ENCODE measurements around the gene SF3B6. TPM values are rescaled to one million over a fixed set of nuclear protein-coding genes. Genes with fewer than 3 reads are reported as not detected.
A peak's percentile ranks its signal among the peaks of the same experiment; 100 is the strongest.

SF3B6 gene
- total and polyA plus RNA-seq, 9 donors = 80.5 to 131 (median 90.6) TPM

GRCh38 chr2:24055750-24056149, 20.4 kb downstream of the SF3B6 start:
- no peak overlapping the region for H3K27ac ChIP-seq (ENCODE audit: low read length)
- no peaks in the 10 kb centered on the region for H3K36me3 ChIP-seq (ENCODE audit: control insufficient read depth, insufficient read depth, low read length)
- no peaks in the 10 kb centered on the region for H3K9me3 ChIP-seq (replicated peaks; ENCODE audit: control insufficient read depth, low read depth, low read length)
- no peaks in the 10 kb centered on the region for H3K4me1 ChIP-seq (ENCODE audit: control insufficient read depth, insufficient read depth, low read length)
- no peak overlapping the region for H3K4me3 ChIP-seq (ENCODE audit: low read length)
- no peaks in the 10 kb centered on the region for H3K27me3 ChIP-seq (ENCODE audit: control insufficient read depth, insufficient read depth, low read length)
- WGBS (ENCODE audit: insufficient coverage) = 97% methylated on average over 4 of the region's 6 CpGs
- DNase-seq = no peak

- no peak for DNase-seq
- Histone ChIP-seq H3K36me3 (ENCODE audit: control insufficient read depth, insufficient read depth, low read length) (no peaks in the 10 kb centered on the region), H3K4me1 (ENCODE audit: control insufficient read depth, insufficient read depth, low read length) (no peaks in the 10 kb centered on the region), H3K9me3 (replicated peaks; ENCODE audit: control insufficient read depth, low read depth, low read length) (no peaks in the 10 kb centered on the region), H3K27me3 (ENCODE audit: control insufficient read depth, insufficient read depth, low read length) (no peaks in the 10 kb centered on the region), H3K4me3 (ENCODE audit: low read length) (no peak overlapping the region), H3K27ac (ENCODE audit: low read length) (no peak overlapping the region)
- 77% methylated on average over 6 of the region's 8 CpGs for WGBS (ENCODE audit: insufficient coverage)
These were observed 21.6 kb downstream of the SF3B6 start for GRCh38 chr2:24054366-24055010.

DNA sequence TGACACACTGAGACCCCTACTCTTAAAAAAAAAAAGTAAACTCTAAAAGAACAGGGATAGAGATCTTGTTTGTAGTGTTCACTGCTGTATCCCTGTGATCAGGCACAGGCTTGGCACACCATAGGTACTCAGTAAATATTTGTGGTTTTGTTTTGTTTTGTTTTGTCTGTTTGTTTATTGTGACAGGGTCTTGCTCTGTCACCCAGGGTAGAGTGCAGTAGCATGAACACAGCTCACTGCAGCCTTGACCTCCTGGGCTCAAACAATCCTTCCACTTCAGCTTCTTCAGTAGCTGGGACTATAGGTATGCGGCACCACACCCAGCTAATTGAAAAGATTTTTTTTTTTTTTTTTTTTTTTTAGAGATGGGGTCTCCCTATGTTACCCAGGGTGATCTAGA, 23.2 kb downstream of the SF3B6 start:
- H3K36me3 ChIP-seq (ENCODE audit: control insufficient read depth, insufficient read depth, low read length) = no peaks in the 10 kb centered on the region
- peaks cover 9% of the 10 kb centered on the region for H3K27me3 ChIP-seq (ENCODE audit: control insufficient read depth, insufficient read depth, low read length)
- H3K27ac ChIP-seq (ENCODE audit: low read length) = no peak overlapping the region
- H3K9me3 ChIP-seq (replicated peaks; ENCODE audit: control insufficient read depth, low read depth, low read length) = no peaks in the 10 kb centered on the region
- H3K4me1 ChIP-seq (ENCODE audit: control insufficient read depth, insufficient read depth, low read length) = peaks cover 8% of the 10 kb centered on the region
- no peak overlapping the region for H3K4me3 ChIP-seq (ENCODE audit: low read length)
- no peak for DNase-seq
- WGBS (ENCODE audit: insufficient coverage) = no CpG with 5 or more reads among the region's 1 CpG

DNA sequence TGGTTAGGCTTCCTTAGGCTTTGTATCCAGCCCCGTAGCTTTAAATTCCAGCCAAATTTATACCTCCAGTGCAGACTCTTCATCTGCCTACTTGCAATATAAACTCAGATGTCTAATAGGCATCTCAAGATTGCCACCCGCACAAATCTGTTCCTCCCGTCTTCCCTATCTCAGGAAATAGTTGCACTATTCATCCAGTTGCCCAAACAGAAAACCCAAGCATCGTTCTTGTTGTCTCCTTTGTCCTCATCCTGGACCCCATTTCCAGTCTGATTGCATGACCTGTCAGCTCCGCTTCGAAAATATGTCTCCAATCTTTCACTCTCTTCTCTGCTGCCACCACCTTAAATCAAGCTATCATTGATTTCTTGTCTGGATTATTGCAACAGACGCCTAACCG, 24.3 kb downstream of the SF3B6 start:
- Histone ChIP-seq H3K27ac (ENCODE audit: low read length) (no peak overlapping the region), H3K4me1 (ENCODE audit: control insufficient read depth, insufficient read depth, low read length) (peaks cover 13% of the 10 kb centered on the region)

DNA sequence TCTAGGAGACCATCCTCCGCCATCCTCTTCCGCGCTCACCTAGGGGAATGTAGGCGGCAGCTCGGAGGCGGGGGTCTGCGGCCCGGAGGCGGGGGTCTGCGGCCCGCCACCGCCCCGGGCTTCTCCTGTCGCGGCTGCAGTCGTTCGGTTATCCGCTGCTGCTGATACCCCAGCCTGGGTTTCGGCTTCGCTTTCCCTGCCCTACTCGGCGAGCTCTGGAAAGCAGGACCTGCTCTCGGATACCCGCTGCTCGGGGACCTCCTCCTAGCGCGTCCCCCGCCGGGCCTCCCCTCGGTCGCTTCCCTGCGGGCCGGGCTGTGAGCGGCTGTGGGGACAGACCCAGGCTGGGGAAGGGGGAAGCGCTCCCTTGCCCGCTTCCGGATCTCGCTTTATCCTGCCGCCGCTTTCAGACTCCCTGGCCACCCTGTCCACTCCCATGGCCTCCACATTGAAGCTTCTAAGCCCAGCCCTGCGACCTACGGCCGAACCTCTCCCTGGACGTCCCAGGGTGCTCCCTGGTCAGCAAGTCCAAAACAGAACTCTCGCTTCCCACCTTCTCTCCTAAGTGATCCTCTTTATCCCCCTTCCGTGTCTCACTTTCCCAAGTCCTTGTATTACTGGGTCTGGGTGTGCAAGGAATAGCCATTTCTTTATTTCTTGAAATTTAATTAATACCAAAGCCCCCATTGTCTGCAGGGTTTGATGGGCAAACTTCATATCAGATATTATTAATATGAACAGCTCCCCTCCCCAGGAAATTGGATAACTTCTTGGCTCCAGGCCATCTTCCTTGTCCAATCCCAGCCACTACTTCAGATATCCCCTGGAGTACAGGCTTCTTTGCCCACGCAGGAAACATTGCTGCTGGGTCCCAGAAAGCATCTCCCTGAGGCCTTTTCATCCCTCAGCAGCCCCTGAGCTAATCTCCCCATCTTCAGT, 25.8 kb downstream of the SF3B6 start:
- Histone ChIP-seq H3K4me3 (ENCODE audit: low read length) (peak overlapping the region; percentile 59), H3K9me3 (replicated peaks; ENCODE audit: control insufficient read depth, low read depth, low read length) (no peaks in the 10 kb centered on the region), H3K4me1 (ENCODE audit: control insufficient read depth, insufficient read depth, low read length) (peaks cover 16% of the 10 kb centered on the region), H3K27ac (ENCODE audit: low read length) (no peak overlapping the region), H3K27me3 (ENCODE audit: control insufficient read depth, insufficient read depth, low read length) (peaks cover 9% of the 10 kb centered on the region), H3K36me3 (ENCODE audit: control insufficient read depth, insufficient read depth, low read length) (no peaks in the 10 kb centered on the region)
- WGBS (ENCODE audit: insufficient coverage) = under 1% methylated on average over 42 of the region's 47 CpGs
- DNase-seq = peak; percentile 31

More for the DNA sequence above, 24.3 kb downstream of the SF3B6 start:
- no peak for DNase-seq
- WGBS (ENCODE audit: insufficient coverage) = 85% methylated on average over 6 of the region's 8 CpGs
- Histone ChIP-seq H3K36me3 (ENCODE audit: control insufficient read depth, insufficient read depth, low read length) (no peaks in the 10 kb centered on the region), H3K27me3 (ENCODE audit: control insufficient read depth, insufficient read depth, low read length) (peaks cover 9% of the 10 kb centered on the region), H3K9me3 (replicated peaks; ENCODE audit: control insufficient read depth, low read depth, low read length) (no peaks in the 10 kb centered on the region), H3K4me3 (ENCODE audit: low read length) (no peak overlapping the region)

- H3K9me3 ChIP-seq (replicated peaks; ENCODE audit: control insufficient read depth, low read depth, low read length) = no peaks in the 10 kb centered on the region
- H3K27ac ChIP-seq (ENCODE audit: low read length) = no peak within 1 kb of the TSS
- H3K27me3 ChIP-seq (ENCODE audit: control insufficient read depth, insufficient read depth, low read length) = peaks cover 9% of the 10 kb centered on the region
- no peaks in the 10 kb centered on the region for H3K36me3 ChIP-seq (ENCODE audit: control insufficient read depth, insufficient read depth, low read length)
- peak; percentile 52 for DNase-seq
- peaks cover 16% of the 10 kb centered on the region for H3K4me1 ChIP-seq (ENCODE audit: control insufficient read depth, insufficient read depth, low read length)
- H3K4me3 ChIP-seq (ENCODE audit: low read length) = peak within 1 kb of the TSS; percentile 59
- WGBS (ENCODE audit: insufficient coverage) = 0% methylated on average over 44 of the region's 52 CpGs
These were observed 26.6 kb downstream of the SF3B6 start, which contains the start of gene FKBP1B for GRCh38 chr2:24049485-24050021. FKBP1B (plus strand) TSS chr2:24049741; CDS start chr2:24049850, 109 bp downstream.

- Histone ChIP-seq H3K4me1 (ENCODE audit: control insufficient read depth, insufficient read depth, low read length) (peaks cover 16% of the 10 kb centered on the region), H3K9me3 (replicated peaks; ENCODE audit: control insufficient read depth, low read depth, low read length) (no peaks in the 10 kb centered on the region), H3K27ac (ENCODE audit: low read length) (no peak overlapping the region), H3K4me3 (ENCODE audit: low read length) (peak overlapping the region; percentile 59), H3K27me3 (ENCODE audit: control insufficient read depth, insufficient read depth, low read length) (peaks cover 9% of the 10 kb centered on the region), H3K36me3 (ENCODE audit: control insufficient read depth, insufficient read depth, low read length) (no peaks in the 10 kb centered on the region)
- WGBS (ENCODE audit: insufficient coverage) = no CpG with 5 or more reads among the region's 23 CpGs
- no peak for DNase-seq
These were observed 27.2 kb downstream of the SF3B6 start for GRCh38 chr2:24048769-24049484.

DNA sequence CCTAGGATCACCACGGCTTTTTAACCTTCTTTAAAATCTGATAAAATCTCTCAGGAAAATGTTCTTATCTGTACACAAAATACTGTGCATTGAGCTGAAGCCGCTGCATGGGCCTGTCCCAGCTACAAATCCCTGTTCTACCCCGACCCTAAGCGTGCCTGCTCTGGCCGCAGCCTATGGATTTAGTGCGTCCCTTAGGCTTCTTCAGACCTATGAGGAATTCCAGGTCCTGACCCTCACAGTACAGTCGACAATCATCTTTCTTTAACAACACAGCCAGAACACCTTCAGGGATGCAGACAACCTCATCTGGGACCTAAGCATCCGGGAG, 28.5 kb downstream of the SF3B6 start:
- WGBS (ENCODE audit: insufficient coverage) = 24% methylated on average over 6 of the region's 8 CpGs
- H3K9me3 ChIP-seq (replicated peaks; ENCODE audit: control insufficient read depth, low read depth, low read length) = no peaks in the 10 kb centered on the region
- H3K4me3 ChIP-seq (ENCODE audit: low read length) = no peak overlapping the region
- H3K36me3 ChIP-seq (ENCODE audit: control insufficient read depth, insufficient read depth, low read length) = no peaks in the 10 kb centered on the region
- H3K27ac ChIP-seq (ENCODE audit: low read length) = no peak overlapping the region
- H3K4me1 ChIP-seq (ENCODE audit: control insufficient read depth, insufficient read depth, low read length) = peaks cover 16% of the 10 kb centered on the region
- DNase-seq = peak; percentile 11
- H3K27me3 ChIP-seq (ENCODE audit: control insufficient read depth, insufficient read depth, low read length) = peaks cover 9% of the 10 kb centered on the region

DNA sequence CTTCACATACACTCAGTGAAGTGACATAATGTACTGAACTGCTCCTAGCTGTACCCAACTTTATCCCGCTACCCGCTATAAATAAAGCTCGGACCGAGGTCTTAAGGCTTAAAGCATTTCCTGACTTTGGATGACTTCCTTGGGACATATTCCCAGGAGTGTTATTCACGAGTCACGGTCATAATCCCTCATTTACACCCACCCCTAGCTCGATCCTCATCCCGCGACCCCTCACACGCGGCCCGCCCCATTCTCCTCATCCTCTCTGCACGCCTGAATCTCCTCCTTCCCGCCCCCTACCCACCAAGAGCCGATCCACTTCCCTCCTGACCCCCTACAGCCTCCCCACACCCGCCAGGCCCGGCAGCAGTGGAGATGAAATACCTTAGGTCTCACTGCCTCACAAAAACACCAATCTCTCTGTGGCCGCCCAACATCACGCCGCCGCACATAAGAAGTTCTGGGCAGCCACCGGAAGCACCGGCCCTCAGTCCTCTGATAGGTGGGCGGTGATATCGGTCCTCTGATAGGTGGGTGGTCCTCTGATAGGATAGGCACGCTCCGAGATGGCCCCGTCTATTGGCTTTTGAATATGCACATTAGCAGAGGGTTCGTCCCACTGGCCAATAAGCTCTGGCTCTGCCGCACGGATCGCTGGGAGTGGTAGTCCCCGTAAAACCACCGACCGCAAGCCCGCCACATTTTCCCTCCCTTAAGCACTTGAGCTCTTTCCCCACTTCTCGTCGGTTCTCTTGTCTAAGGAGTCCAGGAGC, 29.0 kb downstream of the SF3B6 start, which contains the start of gene WDCP:
WDCP (minus strand) TSS at position 462 of the 773 bp plus-strand sequence. CDS start 7,897 bp downstream, outside the sequence.
- H3K9me3 ChIP-seq (replicated peaks; ENCODE audit: control insufficient read depth, low read depth, low read length) = no peaks in the 10 kb centered on the region
- H3K27ac ChIP-seq (ENCODE audit: low read length) = peak within 1 kb of the TSS; percentile 70
- WGBS (ENCODE audit: insufficient coverage) = under 1% methylated on average over 32 of the region's 38 CpGs
- no peaks in the 10 kb centered on the region for H3K36me3 ChIP-seq (ENCODE audit: control insufficient read depth, insufficient read depth, low read length)
- H3K4me3 ChIP-seq (ENCODE audit: low read length) = peak within 1 kb of the TSS; percentile 72
- H3K27me3 ChIP-seq (ENCODE audit: control insufficient read depth, insufficient read depth, low read length) = peaks cover 9% of the 10 kb centered on the region
- DNase-seq = peak; percentile 100
- peaks cover 16% of the 10 kb centered on the region for H3K4me1 ChIP-seq (ENCODE audit: control insufficient read depth, insufficient read depth, low read length)
